SU-DHL-6 (cell line): ENCODE results near the gene MYLK.

Experiments used
- H2AFZ ChIP-seq: fragments of 200-600 bp; sonication (generic); 2 replicates; pipeline ENCODE4 v1.6.1; 2014; ENCODE audit warnings: low read depth, mild to moderate bottlenecking, moderate library complexity, mixed read lengths, antibody characterized with exemption, low read length; ENCODE audit not compliant: severe bottlenecking
- H3F3A ChIP-seq: fragments of 200-600 bp; shearing (Covaris generic); 2 replicates; pipeline ENCODE4 v1.6.0; 2016; ENCODE audit warnings: antibody characterized with exemption, mild to moderate bottlenecking; ENCODE audit not compliant: insufficient read depth
- H3K27ac ChIP-seq: fragments of 200-600 bp; sonication (generic); 2 replicates; pipeline ENCODE4 v1.5.1; 2016; ENCODE audit warnings: low read depth, mild to moderate bottlenecking, low read length, moderate library complexity, mixed read lengths
- H3K27me3 ChIP-seq: fragments of 200-600 bp; sonication (generic), shearing (Covaris generic); 2 replicates; pipeline ENCODE4 v1.6.0; 2014; ENCODE audit warnings: mild to moderate bottlenecking, low read length
- H3K36me3 ChIP-seq: fragments of 200-600 bp; sonication (generic); 2 replicates; pipeline ENCODE4 v1.6.1; 2014; ENCODE audit warnings: mild to moderate bottlenecking, low read length, mixed read lengths
- H3K4me2 ChIP-seq: fragments of 300-600, 200-600 bp; shearing (Covaris generic), sonication (generic); 2 replicates; pipeline ENCODE4 v1.6.0; 2014; ENCODE audit warnings: low read length, low read depth, mild to moderate bottlenecking; ENCODE audit not compliant: poor library complexity, severe bottlenecking
- H3K4me3 ChIP-seq: fragments of 200-600 bp; sonication (generic); 2 replicates; pipeline ENCODE4 v1.5.1; 2014; ENCODE audit warnings: antibody characterized with exemption, low read length, mild to moderate bottlenecking, mixed read lengths; ENCODE audit not compliant: insufficient read depth, poor library complexity, severe bottlenecking
- H3K79me2 ChIP-seq: fragments of 200-600 bp; sonication (generic); 2 replicates; pipeline ENCODE4 v1.6.1; 2014; ENCODE audit warnings: mild to moderate bottlenecking, low read length, moderate library complexity; ENCODE audit not compliant: insufficient read depth
- H3K9ac ChIP-seq: fragments of 200-600 bp; sonication (generic); 2 replicates; pipeline ENCODE4 v1.7.0; 2014; ENCODE audit warnings: mild to moderate bottlenecking, low read length
- H3K9me2 ChIP-seq: fragments of 200-600 bp; sonication (generic); replicated peaks from 2 replicates; pipeline ENCODE4 v1.6.1; 2014; ENCODE audit warnings: low read length; ENCODE audit not compliant: insufficient read depth
- H3K9me3 ChIP-seq: fragments of 200-600 bp; sonication (generic); 2 replicates; pipeline ENCODE4 v1.6.1; 2014; ENCODE audit warnings: low read length, mixed read lengths; ENCODE audit not compliant: insufficient read depth
- H4K20me1 ChIP-seq: fragments of 200-600 bp; sonication (generic); 2 replicates; pipeline ENCODE4 v1.6.1; 2014; ENCODE audit warnings: low read depth, mild to moderate bottlenecking, antibody characterized with exemption, low read length, moderate library complexity, mixed read lengths
- CTCF ChIP-seq: fragments of 200-600 bp; sonication (generic); IDR thresholded peaks from one replicate; pipeline ENCODE4 v1.5.1; 2017; ENCODE audit warnings: antibody characterized with exemption, mild to moderate bottlenecking, low read length, moderate library complexity; ENCODE audit not compliant: insufficient read depth, poor library complexity, severe bottlenecking
- EZH2phosphoT487 ChIP-seq: fragments of 200-600 bp; sonication (generic), shearing (Covaris generic); conservative IDR thresholded peaks from 2 replicates; pipeline ENCODE4 v1.6.1; 2018; ENCODE audit warnings: mild to moderate bottlenecking, antibody characterized with exemption, low read length, moderate library complexity, mixed read lengths

The MYLK gene

GRCh38 chr3:123713211-123713610 is 170.9 kb downstream of the MYLK start:
- H3F3A ChIP-seq, result no peaks in the 10 kb centered on the region
- no peak for TF ChIP-seq EZH2phosphoT487
- no peak for TF ChIP-seq CTCF
- no peak overlapping the region for H3K4me2 ChIP-seq
- H3K27ac ChIP-seq, result no peak overlapping the region
- H3K4me3 ChIP-seq, result no peak overlapping the region
- no peak overlapping the region for H3K9ac ChIP-seq
- no peaks in the 10 kb centered on the region for H3K27me3 ChIP-seq
- no peaks in the 10 kb centered on the region for H3K9me2 ChIP-seq
- no peaks in the 10 kb centered on the region for H3K79me2 ChIP-seq
- H2AFZ ChIP-seq, result no peak overlapping the region
- H3K9me3 ChIP-seq, result no peaks in the 10 kb centered on the region
- H4K20me1 ChIP-seq, result no peaks in the 10 kb centered on the region
- no peaks in the 10 kb centered on the region for H3K36me3 ChIP-seq

- H4K20me1 ChIP-seq, result no peaks in the 10 kb centered on the region
- H3K9me3 ChIP-seq, result no peaks in the 10 kb centered on the region
- H3F3A ChIP-seq, result no peaks in the 10 kb centered on the region
- H3K4me2 ChIP-seq, result no peak overlapping the region
- no peak overlapping the region for H3K4me3 ChIP-seq
- no peaks in the 10 kb centered on the region for H3K79me2 ChIP-seq
- no peak for TF ChIP-seq EZH2phosphoT487
- no peak for TF ChIP-seq CTCF
- H3K36me3 ChIP-seq, result no peaks in the 10 kb centered on the region
- H3K27ac ChIP-seq, result no peak overlapping the region
- H3K9me2 ChIP-seq, result no peaks in the 10 kb centered on the region
- H3K9ac ChIP-seq, result no peak overlapping the region
- no peaks in the 10 kb centered on the region for H3K27me3 ChIP-seq
- H2AFZ ChIP-seq, result no peak overlapping the region
Measured at GRCh38 chr3:123712077-123712860, 171.9 kb downstream of the MYLK start.

- no peak for TF ChIP-seq CTCF
- Histone ChIP-seq H3K9ac (no peak overlapping the region), H3K4me2 (no peak overlapping the region), H2AFZ (no peak overlapping the region), H3K27me3 (no peaks in the 10 kb centered on the region), H3K9me2 (no peaks in the 10 kb centered on the region), H4K20me1 (no peaks in the 10 kb centered on the region), H3K27ac (no peak overlapping the region), H3F3A (no peaks in the 10 kb centered on the region), H3K79me2 (no peaks in the 10 kb centered on the region), H3K36me3 (no peaks in the 10 kb centered on the region), H3K4me3 (no peak overlapping the region), H3K9me3 (no peaks in the 10 kb centered on the region)
Measured at GRCh38 chr3:123711356-123711755, 172.8 kb downstream of the MYLK start.
